Measurements from ENCODE around the gene LYPLA2.

GRCh38 chr1:23779826-23780371 lies 11.0 kb upstream of the LYPLA2 start:
- TF ChIP-seq RFX5 (IDR thresholded peaks at IDR 0.05; ENCODE audit: borderline replicate concordance, low read depth, low read length): no peak
- no peak for TF ChIP-seq SP2 (IDR thresholded peaks at IDR 0.05; ENCODE audit: low read length)
- no peak for TF ChIP-seq POLR2A (IDR thresholded peaks at IDR 0.05; ENCODE audit: control extremely low read depth in 1 of 2, low read depth in 2 of 2, low read length in 2 of 2)
- no peak for TF ChIP-seq CTCF (IDR thresholded peaks at IDR 0.05; ENCODE audit: control extremely low read depth in 1 of 3, insufficient read depth in 1 of 3, low read depth in 1 of 3, low read length in 3 of 3)

All from H1 (cell line).